Mesenchymal stem cell (in vitro differentiated cells and primary cell): Measurements from ENCODE around the gene AP1M2. TPM values are rescaled to one million over a fixed set of nuclear protein-coding genes. Genes with fewer than 3 reads are reported as not detected.

Source experiments
- small RNA-seq: library from polyadenylated mRNA; stranded (forward); fragments of <200 nt; extraction: miRNeasy Mini kit (QIAGEN cat#:217004); gene quantifications from one replicate; pipeline ENCODE3, GENCODE V24; 2013; ENCODE audit warnings: low read depth

AP1M2 gene

Small RNA genes within 50 kb of the gene (small RNA-seq; reads per million reads assigned to genes)
- gene MIR1238 (not detected), gene RNU7-140P (not detected)
